HepG2 (cell line): ENCODE results near the gene MRPS21. TPM values are rescaled to one million over a fixed set of nuclear protein-coding genes. Genes with fewer than 3 reads are reported as not detected.
A peak's percentile ranks its signal among the peaks of the same experiment; 100 is the strongest.

Experiments used
- AGO2 ChIP-seq: fragments of 200-400 bp; formaldehyde crosslinking; optimal IDR thresholded peaks from 2 replicates; pipeline ENCODE3; 2017; ENCODE audit warnings: mild to moderate bottlenecking, low read depth, low read length, moderate library complexity
- ETV5 ChIP-seq: IDR thresholded peaks from 2 replicates; pipeline ENCODE4 v1.6.1; 2018; ENCODE audit warnings: missing biosample characterization, missing genetic modification reagents, inconsistent platforms, borderline replicate concordance
- MAX ChIP-seq: IDR thresholded peaks from 2 replicates; pipeline ENCODE4 v1.6.1; 2012; ENCODE audit warnings: inconsistent platforms
- MLX ChIP-seq: IDR thresholded peaks from 2 replicates; pipeline ENCODE4 v1.6.1; 2016
- PHF21A ChIP-seq: sonication (generic); formaldehyde crosslinking; IDR thresholded peaks from 2 replicates; pipeline ENCODE4 v1.5.0; 2020; ENCODE audit warnings: mild to moderate bottlenecking, missing genetic modification reagents
- PPARG ChIP-seq: conservative IDR thresholded peaks from 2 replicates; pipeline ENCODE4 v1.6.1; 2016; ENCODE audit warnings: missing biosample characterization, missing genetic modification reagents
- ZKSCAN1 ChIP-seq: fragments of 150-350 bp; IDR thresholded peaks from 2 replicates; pipeline ENCODE4 v1.6.1; 2014; ENCODE audit warnings: low read length
- ZNF33B ChIP-seq: sonication (generic); formaldehyde crosslinking; IDR thresholded peaks from 2 replicates; pipeline ENCODE4 v1.5.1; 2020; ENCODE audit warnings: mild to moderate bottlenecking, missing genetic modification reagents
- ZNF468 ChIP-seq: sonication (generic); formaldehyde crosslinking; IDR thresholded peaks from 2 replicates; pipeline ENCODE4 v1.8.0; 2022; ENCODE audit warnings: mild to moderate bottlenecking, moderate library complexity, missing genetic modification reagents
- polyA plus RNA-seq, 8 experiments: library from polyadenylated mRNA; depleted of rRNA in 3 of 8; stranded (reverse) in 7 of 8; unstranded in 1 of 8; fragments of >200 nt; fragmentation: Illumina TruSeq in 4 of 8; extraction: Trizol in 4 of 8; gene quantifications; 2 replicates each; pipeline versions ENCODE4 v1.2.1 to v1.2.3, GENCODE V29; 2011 to 2016; ENCODE audit warnings: low read depth in 4 of 8, missing spikeins in 1 of 8, mixed read lengths in 1 of 8; ENCODE audit not compliant: insufficient read depth in 1 of 8
- total RNA-seq, 5 experiments: library from RNA; depleted of rRNA; stranded (reverse); fragments of >200 nt; fragmentation: Illumina TruSeq; extraction: Trizol; gene quantifications; 2 replicates each; pipeline ENCODE4 v1.2.3, GENCODE V29; 2016; ENCODE audit warnings: low read depth in 1 of 5
- TF ChIP-seq, protein P1 (sequence below): sonication (generic); formaldehyde crosslinking; IDR thresholded peaks from 2 replicates; pipeline ENCODE4 v1.8.1; 2022; ENCODE audit warnings: low read depth, mild to moderate bottlenecking, missing genetic modification reagents
- TF ChIP-seq, protein P2 (sequence below): sonication (generic); formaldehyde crosslinking; IDR thresholded peaks from 2 replicates; pipeline ENCODE4 v1.4.0; 2020; ENCODE audit warnings: mild to moderate bottlenecking, missing genetic modification reagents
- TF ChIP-seq, protein P3 (sequence below): sonication (generic); formaldehyde crosslinking; IDR thresholded peaks from 2 replicates; pipeline ENCODE4 v1.5.0; 2020; ENCODE audit warnings: mild to moderate bottlenecking, missing genetic modification reagents

The MRPS21 gene
- total and polyA plus RNA-seq, 2 of the 13 experiments (the other 11 are each of a cell fraction or from before 2014, with no cell fraction given), result 59.4 to 64.2 TPM

GRCh38 chr1:150257624-150258585 lies 35.8 kb upstream of the MRPS21 start, which contains the start of gene CA14 (continued):
- TF ChIP-seq, protein P1, sequence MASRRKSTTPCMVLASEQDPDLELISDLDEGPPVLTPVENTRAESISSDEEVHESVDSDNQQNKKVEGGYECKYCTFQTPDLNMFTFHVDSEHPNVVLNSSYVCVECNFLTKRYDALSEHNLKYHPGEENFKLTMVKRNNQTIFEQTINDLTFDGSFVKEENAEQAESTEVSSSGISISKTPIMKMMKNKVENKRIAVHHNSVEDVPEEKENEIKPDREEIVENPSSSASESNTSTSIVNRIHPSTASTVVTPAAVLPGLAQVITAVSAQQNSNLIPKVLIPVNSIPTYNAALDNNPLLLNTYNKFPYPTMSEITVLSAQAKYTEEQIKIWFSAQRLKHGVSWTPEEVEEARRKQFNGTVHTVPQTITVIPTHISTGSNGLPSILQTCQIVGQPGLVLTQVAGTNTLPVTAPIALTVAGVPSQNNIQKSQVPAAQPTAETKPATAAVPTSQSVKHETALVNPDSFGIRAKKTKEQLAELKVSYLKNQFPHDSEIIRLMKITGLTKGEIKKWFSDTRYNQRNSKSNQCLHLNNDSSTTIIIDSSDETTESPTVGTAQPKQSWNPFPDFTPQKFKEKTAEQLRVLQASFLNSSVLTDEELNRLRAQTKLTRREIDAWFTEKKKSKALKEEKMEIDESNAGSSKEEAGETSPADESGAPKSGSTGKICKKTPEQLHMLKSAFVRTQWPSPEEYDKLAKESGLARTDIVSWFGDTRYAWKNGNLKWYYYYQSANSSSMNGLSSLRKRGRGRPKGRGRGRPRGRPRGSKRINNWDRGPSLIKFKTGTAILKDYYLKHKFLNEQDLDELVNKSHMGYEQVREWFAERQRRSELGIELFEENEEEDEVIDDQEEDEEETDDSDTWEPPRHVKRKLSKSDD (CRISPR knock-in tag), result no peak
- TF ChIP-seq ZNF33B (no peak), PPARG (peak; percentile 80), ZNF468 (CRISPR knock-in tag) (no peak), MAX (peak; percentile 4; the same call in 1 of the 2 replicates), PHF21A (CRISPR knock-in tag) (peak; percentile 58; the same call in 1 of the 2 replicates), ETV5 (CRISPR knock-in tag) (no peak), ZKSCAN1 (0 out of 2 replicates have a peak, but pooled peaks have one; percentile 37), MLX (CRISPR knock-in tag) (0 out of 2 replicates have a peak, but pooled peaks have one; percentile 6), AGO2 (no peak)
- TF ChIP-seq, protein P2, sequence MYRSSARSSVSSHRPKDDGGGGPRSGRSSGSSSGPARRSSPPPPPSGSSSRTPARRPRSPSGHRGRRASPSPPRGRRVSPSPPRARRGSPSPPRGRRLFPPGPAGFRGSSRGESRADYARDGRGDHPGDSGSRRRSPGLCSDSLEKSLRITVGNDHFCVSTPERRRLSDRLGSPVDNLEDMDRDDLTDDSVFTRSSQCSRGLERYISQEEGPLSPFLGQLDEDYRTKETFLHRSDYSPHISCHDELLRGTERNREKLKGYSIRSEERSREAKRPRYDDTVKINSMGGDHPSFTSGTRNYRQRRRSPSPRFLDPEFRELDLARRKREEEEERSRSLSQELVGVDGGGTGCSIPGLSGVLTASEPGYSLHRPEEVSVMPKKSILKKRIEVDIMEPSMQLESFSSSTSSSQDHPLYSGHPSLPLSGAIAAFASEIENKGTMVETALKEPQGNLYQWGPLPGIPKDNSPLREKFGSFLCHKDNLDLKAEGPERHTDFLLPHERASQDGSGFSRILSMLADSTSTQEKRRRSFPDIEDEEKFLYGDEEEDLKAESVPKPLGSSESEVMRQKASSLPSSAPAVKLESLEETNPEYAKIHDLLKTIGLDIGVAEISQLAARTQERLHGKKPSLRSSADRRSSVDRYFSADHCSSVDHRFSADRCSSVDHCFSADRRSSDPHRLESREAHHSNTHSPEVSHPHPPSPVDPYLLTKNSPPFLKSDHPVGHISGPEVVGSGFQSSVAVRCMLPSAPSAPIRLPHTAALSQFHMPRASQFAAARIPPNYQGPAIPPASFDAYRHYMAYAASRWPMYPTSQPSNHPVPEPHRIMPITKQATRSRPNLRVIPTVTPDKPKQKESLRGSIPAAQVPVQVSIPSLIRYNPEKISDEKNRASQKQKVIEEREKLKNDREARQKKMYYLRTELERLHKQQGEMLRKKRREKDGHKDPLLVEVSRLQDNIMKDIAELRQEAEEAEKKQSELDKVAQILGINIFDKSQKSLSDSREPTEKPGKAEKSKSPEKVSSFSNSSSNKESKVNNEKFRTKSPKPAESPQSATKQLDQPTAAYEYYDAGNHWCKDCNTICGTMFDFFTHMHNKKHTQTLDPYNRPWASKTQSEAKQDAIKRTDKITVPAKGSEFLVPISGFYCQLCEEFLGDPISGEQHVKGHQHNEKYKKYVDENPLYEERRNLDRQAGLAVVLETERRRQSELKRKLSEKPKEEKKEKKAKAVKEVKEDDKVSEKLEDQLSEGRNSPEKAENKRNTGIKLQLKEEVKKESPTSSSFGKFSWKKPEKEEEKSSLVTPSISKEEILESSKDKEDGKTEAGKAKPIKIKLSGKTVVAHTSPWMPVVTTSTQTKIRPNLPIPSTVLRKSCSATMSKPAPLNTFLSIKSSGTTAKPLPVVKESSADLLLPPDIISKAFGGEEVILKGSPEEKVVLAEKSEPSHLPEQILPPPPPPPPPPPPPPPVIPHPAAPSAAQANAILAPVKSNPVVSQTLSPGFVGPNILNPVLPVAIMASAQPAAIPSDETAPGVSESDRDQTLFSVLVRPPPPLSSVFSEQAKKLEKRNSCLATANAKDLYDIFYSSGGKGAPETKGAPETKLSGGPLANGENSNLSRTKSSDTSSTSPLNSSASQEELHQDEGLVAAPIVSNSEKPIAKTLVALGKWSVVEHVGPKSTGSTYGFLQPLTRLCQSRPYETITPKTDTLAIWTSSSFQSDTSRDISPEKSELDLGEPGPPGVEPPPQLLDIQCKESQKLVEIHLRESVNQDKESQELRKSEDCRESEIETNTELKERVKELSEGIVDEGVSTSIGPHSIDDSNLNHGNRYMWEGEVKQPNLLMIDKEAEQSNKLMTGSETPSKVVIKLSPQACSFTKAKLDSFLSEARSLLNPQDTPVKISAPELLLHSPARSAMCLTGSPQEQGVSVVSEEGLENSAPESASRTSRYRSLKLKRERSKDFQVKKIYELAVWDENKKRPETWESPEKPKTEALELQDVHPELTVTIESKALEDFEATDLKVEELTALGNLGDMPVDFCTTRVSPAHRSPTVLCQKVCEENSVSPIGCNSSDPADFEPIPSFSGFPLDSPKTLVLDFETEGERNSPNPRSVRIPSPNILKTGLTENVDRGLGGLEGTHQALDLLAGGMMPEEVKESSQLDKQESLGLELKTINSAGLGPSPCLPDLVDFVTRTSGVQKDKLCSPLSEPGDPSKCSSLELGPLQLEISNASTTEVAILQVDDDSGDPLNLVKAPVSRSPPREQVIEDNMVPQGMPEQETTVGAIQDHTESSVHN (CRISPR knock-in tag), result no peak
- TF ChIP-seq, protein P3, sequence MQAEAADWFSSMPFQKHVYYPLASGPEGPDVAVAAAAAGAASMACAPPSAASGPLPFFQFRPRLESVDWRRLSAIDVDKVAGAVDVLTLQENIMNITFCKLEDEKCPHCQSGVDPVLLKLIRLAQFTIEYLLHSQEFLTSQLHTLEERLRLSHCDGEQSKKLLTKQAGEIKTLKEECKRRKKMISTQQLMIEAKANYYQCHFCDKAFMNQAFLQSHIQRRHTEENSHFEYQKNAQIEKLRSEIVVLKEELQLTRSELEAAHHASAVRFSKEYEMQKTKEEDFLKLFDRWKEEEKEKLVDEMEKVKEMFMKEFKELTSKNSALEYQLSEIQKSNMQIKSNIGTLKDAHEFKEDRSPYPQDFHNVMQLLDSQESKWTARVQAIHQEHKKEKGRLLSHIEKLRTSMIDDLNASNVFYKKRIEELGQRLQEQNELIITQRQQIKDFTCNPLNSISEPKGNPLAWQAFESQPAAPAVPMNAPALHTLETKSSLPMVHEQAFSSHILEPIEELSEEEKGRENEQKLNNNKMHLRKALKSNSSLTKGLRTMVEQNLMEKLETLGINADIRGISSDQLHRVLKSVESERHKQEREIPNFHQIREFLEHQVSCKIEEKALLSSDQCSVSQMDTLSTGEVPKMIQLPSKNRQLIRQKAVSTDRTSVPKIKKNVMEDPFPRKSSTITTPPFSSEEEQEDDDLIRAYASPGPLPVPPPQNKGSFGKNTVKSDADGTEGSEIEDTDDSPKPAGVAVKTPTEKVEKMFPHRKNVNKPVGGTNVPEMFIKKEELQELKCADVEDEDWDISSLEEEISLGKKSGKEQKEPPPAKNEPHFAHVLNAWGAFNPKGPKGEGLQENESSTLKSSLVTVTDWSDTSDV, result peak; percentile 40; the same call in 1 of the 2 replicates
